EL (cell line): ENCODE measurements around the gene MYOZ2.

Source experiments
- DNase-seq: peaks from one replicate; pipeline ENCODE4 v3.0.0-alpha.2; 2016

The MYOZ2 gene

GRCh38 chr4:119205690-119206089 is 70.1 kb downstream of the MYOZ2 start:
- DNase-seq: no peak

GRCh38 chr4:119206178-119206577 is 70.5 kb downstream of the MYOZ2 start:
- DNase-seq: no peak

- DNase-seq: peak; percentile 64
These were observed 71.4 kb downstream of the MYOZ2 start for GRCh38 chr4:119207051-119207450.

GRCh38 chr4:119209077-119209476 is 73.4 kb downstream of the MYOZ2 start:
- DNase-seq: peak; percentile 96

GRCh38 chr4:119209586-119209985 is 74.0 kb downstream of the MYOZ2 start:
- DNase-seq: no peak

GRCh38 chr4:119210775-119211174 is 75.1 kb downstream of the MYOZ2 start:
- DNase-seq: peak; percentile 46

GRCh38 chr4:119211867-119212233 is 76.2 kb downstream of the MYOZ2 start:
- no peak for DNase-seq

GRCh38 chr4:119212234-119212963 is 76.8 kb downstream of the MYOZ2 start, which contains the start of gene USP53:
Gene USP53, plus strand, starts transcription at chr4:119212713. Its CDS starts 27,047 bp downstream, at chr4:119239760.
- DNase-seq: peak; percentile 98

GRCh38 chr4:119212964-119213606 is 77.5 kb downstream of the MYOZ2 start:
- peak; percentile 94 for DNase-seq

GRCh38 chr4:119218093-119218492 is 82.5 kb downstream of the MYOZ2 start:
- no peak for DNase-seq

- DNase-seq: no peak
These were observed 85.8 kb downstream of the MYOZ2 start for GRCh38 chr4:119221412-119221811.

GRCh38 chr4:119227690-119228089 is 92.1 kb downstream of the MYOZ2 start:
- DNase-seq: peak; percentile 35

- DNase-seq: no peak
These were observed 92.8 kb downstream of the MYOZ2 start for GRCh38 chr4:119228406-119228805.

GRCh38 chr4:119229908-119230687 is 94.5 kb downstream of the MYOZ2 start:
- no peak for DNase-seq

- no peak for DNase-seq
These were observed 95.9 kb downstream of the MYOZ2 start for GRCh38 chr4:119231491-119231890.

GRCh38 chr4:119232286-119232685 is 96.7 kb downstream of the MYOZ2 start:
- no peak for DNase-seq

- no peak for DNase-seq
These were observed 97.6 kb downstream of the MYOZ2 start for GRCh38 chr4:119233191-119233590.

- peak; percentile 11 for DNase-seq
These were observed 98.1 kb downstream of the MYOZ2 start for GRCh38 chr4:119233750-119234149.

- DNase-seq: no peak
These were observed 101.6 kb downstream of the MYOZ2 start for GRCh38 chr4:119237201-119237600.
